HG03457 (cell line): ENCODE data around the gene USP25.

Experiments used
- ATAC-seq: cut with Tn5 transposase; IDR thresholded peaks from one replicate; pipeline ENCODE4 v1.9.1; 2021; ENCODE audit warnings: moderate number of reproducible peaks; ENCODE audit not compliant: unreplicated experiment

USP25 gene

GRCh38 chr21:15763359-15763758 lies 33.6 kb downstream of the USP25 start:
- ATAC-seq, result no peak

- no peak for ATAC-seq
Observed at GRCh38 chr21:15764878-15765277, 35.1 kb downstream of the USP25 start.

GRCh38 chr21:15766952-15767603 lies 37.3 kb downstream of the USP25 start:
- no peak for ATAC-seq

- ATAC-seq, result no peak
Observed at GRCh38 chr21:15768045-15768601, 38.3 kb downstream of the USP25 start.

GRCh38 chr21:15768853-15769252 lies 39.1 kb downstream of the USP25 start:
- no peak for ATAC-seq

GRCh38 chr21:15771311-15771710 lies 41.5 kb downstream of the USP25 start:
- no peak for ATAC-seq

GRCh38 chr21:15772654-15773053 lies 42.9 kb downstream of the USP25 start:
- no peak for ATAC-seq

- no peak for ATAC-seq
Observed at GRCh38 chr21:15774590-15774989, 44.8 kb downstream of the USP25 start.

GRCh38 chr21:15775291-15775690 lies 45.5 kb downstream of the USP25 start:
- no peak for ATAC-seq

GRCh38 chr21:15775981-15776380 lies 46.2 kb downstream of the USP25 start:
- no peak for ATAC-seq

- ATAC-seq, result no peak
Observed at GRCh38 chr21:15776818-15777217, 47.0 kb downstream of the USP25 start.

- no peak for ATAC-seq
Observed at GRCh38 chr21:15781986-15782385, 52.2 kb downstream of the USP25 start.

GRCh38 chr21:15788847-15789523 lies 59.2 kb downstream of the USP25 start:
- ATAC-seq, result no peak

GRCh38 chr21:15793109-15793508 lies 63.3 kb downstream of the USP25 start:
- no peak for ATAC-seq

- ATAC-seq, result no peak
Observed at GRCh38 chr21:15793550-15794235, 63.9 kb downstream of the USP25 start.

- no peak for ATAC-seq
Observed at GRCh38 chr21:15794277-15794912, 64.6 kb downstream of the USP25 start.

- no peak for ATAC-seq
Observed at GRCh38 chr21:15795533-15795932, 65.8 kb downstream of the USP25 start.

GRCh38 chr21:15797577-15798363 lies 68.0 kb downstream of the USP25 start:
- ATAC-seq, result no peak

- ATAC-seq, result no peak
Observed at GRCh38 chr21:15801352-15801863, 71.6 kb downstream of the USP25 start.

- no peak for ATAC-seq
Observed at GRCh38 chr21:15804247-15805005, 74.6 kb downstream of the USP25 start.
